Transverse colon (tissue), 3 donors: ENCODE data around the gene CAV2.

Experiments used
- POLR2A ChIP-seq: fragments of 450-650 bp; IDR thresholded peaks from one replicate; pipeline ENCODE4 v1.6.1; 2016; ENCODE audit warnings: antibody characterized with exemption, mild to moderate bottlenecking, moderate library complexity
- TF ChIP-seq, protein P1 (sequence below), 5 experiments: fragments of 200-600 bp in 3 of 5; fragments of 450-650 bp in 2 of 5; sonication (generic) in 3 of 5; IDR thresholded peaks; 1 replicate in 2 of 5; 2 replicates in 3 of 5; pipeline ENCODE4 v1.5.1; 2016 to 2017; ENCODE audit warnings: antibody characterized with exemption in 5 of 5, inconsistent platforms in 3 of 5, mild to moderate bottlenecking in 2 of 5, moderate library complexity in 1 of 5

DNA sequence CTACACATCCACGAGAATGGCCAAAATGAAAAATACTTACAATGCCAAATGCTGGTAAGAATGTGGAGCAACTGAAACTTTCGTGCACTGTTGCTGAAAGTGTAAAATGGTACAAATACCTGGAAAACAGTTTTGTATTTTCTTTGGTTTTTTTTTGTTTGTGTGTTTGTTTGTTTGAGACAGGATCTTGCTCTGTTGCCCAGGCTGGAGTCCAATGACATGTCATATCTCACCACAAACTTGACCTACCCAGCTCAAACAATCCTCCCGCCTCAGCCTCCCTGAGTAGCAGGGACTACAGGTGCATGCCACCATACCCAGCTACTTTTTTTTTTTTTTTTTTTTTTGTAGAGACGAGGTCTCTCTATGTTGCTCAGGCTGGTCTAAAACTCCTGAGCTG, 35.6 kb upstream of the CAV2 start:
- no peak for TF ChIP-seq POLR2A
- TF ChIP-seq, protein P1, sequence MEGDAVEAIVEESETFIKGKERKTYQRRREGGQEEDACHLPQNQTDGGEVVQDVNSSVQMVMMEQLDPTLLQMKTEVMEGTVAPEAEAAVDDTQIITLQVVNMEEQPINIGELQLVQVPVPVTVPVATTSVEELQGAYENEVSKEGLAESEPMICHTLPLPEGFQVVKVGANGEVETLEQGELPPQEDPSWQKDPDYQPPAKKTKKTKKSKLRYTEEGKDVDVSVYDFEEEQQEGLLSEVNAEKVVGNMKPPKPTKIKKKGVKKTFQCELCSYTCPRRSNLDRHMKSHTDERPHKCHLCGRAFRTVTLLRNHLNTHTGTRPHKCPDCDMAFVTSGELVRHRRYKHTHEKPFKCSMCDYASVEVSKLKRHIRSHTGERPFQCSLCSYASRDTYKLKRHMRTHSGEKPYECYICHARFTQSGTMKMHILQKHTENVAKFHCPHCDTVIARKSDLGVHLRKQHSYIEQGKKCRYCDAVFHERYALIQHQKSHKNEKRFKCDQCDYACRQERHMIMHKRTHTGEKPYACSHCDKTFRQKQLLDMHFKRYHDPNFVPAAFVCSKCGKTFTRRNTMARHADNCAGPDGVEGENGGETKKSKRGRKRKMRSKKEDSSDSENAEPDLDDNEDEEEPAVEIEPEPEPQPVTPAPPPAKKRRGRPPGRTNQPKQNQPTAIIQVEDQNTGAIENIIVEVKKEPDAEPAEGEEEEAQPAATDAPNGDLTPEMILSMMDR (IDR thresholded peaks at IDR 0.05): no peak
